ENCODE data around the gene SLK.

The SLK gene

DNA sequence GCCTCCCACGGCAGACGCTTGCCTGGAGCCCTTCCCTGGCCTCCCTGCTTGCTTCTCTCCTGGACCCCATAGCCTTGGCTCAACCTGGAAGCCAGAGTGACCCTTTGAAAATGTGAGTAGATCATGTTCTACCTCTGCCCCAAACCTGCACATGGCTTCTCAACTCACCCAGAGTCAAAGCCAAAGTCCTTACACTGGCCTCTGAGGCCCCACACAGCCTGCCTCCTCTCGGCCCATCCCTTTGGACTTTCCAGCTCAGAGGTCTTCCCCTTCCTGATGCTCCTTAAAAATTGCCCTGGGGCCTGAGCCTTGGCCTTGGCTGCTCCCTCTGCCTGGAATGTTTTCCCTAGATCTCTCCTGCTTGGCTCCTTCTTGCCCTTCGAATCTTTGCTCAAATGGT is 86.3 kb downstream of the SLK start:
- DNase-seq (ENCODE audit: low read depth) = no peak

DNA sequence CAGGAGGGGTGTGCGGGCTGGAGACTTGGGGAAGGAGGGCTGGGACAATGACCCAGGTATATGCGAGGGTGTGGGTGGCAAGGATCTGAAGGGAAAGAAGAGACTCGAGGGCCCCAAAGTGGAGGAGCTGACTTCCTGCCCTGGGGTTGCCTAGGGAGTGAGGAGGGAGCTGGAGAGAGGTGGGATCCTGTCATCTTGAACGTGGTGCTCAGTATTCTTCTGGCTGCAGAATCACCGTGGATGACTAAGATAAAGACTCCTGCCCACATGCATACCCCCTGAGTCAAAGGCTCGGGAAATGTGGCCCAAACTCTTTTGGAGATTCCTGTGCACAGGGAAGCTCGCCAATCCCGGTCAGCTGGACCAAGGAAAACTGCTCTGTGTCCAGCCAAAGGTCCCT is 87.5 kb downstream of the SLK start:
- no peak for DNase-seq (ENCODE audit: low read depth)

DNA sequence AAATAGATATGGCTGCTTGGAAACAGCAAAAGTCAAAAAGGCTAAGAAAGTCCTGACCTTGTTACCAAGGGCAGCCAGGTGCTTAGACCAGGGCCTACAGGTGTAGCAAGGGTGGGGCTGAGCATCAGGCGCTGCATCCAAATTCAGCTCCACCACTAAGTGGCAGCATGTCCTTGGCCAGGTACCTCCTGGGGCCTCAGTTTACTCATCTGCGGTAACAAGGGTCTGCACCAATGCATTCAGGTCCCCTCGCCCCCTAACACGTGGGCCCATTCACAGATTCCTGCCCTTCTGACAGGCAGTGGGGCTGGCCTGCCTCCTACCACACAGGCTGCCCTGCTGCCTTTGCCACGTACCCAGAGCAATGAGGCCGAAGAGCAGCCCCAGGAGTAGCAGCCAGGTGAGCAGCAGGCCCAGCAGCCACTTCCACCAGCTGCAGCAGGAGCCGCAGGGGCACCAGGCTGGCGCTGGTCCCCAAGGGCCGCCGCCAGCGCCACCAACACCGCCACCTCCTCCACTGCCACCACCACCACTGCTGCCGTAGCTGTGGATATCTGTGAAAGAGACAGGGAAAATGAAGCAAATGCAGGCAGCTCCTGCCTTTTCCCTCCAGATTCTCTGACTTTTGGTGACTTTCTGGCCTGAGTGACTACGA is 89.8 kb downstream of the SLK start:
- DNase-seq (ENCODE audit: low read depth) = no peak

DNA sequence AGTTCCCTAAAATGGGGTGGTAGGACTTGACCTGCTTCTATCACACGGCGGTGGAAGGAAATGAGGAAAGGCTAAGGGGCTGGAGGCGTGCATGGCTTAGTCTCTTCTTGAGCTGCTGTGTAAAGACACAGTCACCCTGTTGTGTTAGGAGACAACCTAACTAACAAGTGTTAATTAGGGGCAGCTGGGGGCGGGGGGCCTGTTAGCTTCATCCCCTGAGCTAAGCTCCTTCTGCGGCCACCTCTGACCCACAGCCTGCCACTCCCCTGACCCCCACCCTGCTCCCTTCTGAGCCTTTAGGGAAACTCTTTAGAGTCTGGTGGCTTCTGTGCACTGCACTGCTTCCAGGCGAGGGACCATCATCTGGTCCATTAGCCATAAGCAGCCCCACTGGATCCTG is 90.8 kb downstream of the SLK start:
- DNase-seq (ENCODE audit: low read depth) = no peak

DNA sequence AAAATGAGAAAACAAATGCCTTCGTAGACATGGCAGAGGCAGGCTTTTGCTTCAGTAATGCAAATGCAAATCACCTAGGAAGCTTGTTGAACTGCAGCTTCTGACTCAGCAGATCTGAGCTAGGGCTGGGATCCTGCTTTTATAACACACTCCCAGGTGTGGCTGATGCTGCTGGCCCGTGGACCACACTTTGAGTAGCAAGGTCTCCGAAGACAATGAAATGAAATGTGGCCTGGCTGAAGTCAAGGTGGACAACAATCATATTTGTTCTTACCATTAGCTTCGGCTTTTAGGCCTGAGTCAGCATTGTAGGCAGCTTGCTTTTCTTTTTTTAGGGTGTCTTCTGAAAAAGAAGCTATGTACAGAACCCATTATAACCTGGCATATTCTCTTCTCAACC is 92.4 kb downstream of the SLK start:
- DNase-seq (ENCODE audit: low read depth) = no peak

- no peak for DNase-seq (ENCODE audit: low read depth)
Measured at GRCh38 chr10:104061196-104061595, 94.3 kb downstream of the SLK start.

DNA sequence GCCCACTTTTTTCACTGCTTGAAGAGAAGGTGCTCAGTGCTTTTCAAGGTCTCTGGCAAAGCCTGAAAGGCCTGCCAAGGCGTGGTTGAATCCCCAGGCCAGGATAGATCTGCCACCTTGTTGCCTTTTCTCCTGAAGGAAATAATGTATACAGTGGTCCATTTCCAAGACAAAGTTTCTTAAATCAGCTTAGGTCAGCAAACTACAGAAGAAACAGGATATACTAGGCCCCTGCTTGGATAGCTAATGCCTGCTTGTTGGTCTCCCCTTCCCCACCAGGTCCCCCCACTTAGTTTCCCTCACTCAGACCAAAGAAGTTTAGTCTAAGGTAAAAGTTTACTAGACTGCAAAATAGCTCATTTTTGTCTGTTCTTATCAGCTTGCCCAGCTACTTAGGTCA is 98.8 kb downstream of the SLK start:
- no peak for DNase-seq (ENCODE audit: low read depth)

DNA sequence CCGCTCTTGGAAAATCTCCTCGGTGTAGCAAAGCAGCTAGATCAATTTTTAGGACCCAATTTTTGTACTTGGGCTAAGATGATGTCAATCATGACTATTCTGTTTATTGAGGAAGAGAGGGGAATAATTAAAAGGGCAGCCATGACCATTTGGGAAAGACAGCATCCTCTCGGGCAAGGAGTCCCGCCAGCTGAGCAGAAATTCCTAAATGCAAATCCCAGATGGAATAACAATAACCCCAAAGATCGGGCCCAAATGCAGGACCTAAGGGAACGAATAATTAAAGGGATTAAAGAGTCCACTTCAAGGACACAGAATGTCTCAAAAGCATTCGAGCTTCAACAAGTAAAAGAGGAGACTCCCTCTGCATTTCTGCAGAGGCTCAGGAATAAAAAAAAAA is 100.0 kb downstream of the SLK start:
- no peak for DNase-seq (ENCODE audit: low read depth)

- no peak for DNase-seq (ENCODE audit: low read depth)
Measured at GRCh38 chr10:104067525-104067924, 100.6 kb downstream of the SLK start.

GRCh38 chr10:104069613-104070012 is 102.7 kb downstream of the SLK start:
- no peak for DNase-seq (ENCODE audit: low read depth)

DNA sequence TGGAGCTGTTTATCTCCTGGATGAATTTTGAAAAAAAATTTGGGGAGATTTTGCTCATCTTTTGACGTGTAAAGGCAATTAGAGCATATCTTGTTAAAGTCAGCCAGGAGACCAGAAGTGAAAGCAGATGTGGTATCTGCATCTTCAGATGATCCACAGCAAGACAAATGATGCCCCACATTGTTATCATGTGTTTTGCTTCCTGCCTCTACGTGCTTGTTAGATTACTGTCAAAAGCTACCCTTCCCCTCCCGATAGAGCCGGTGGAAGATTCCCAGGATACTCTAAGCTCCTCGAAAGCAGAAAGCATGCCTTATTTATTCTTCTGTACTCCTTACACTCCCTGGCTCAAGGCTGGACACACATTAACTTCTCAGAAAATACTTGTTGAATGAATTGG is 105.8 kb downstream of the SLK start:
- no peak for DNase-seq (ENCODE audit: low read depth)

DNA sequence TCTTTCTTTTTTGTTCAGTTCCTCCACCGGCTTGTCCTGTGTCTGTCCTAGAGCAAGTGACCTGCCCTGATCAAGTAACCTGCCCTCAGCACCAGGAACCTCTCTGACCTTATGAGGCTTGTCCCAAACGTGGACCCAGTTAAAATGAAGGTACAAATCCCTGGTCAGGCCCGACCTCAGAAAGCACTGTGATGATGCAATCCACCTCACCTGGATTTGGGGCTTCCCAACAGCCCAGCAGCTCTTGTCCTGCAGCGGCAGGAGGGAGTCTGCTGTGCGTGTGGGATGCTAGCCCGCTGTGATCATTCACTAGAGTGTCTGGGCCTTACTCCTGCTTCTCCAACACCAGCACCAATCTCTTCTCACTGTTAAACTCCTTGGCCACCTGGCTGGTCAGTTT is 107.6 kb downstream of the SLK start:
- no peak for DNase-seq (ENCODE audit: low read depth)

DNA sequence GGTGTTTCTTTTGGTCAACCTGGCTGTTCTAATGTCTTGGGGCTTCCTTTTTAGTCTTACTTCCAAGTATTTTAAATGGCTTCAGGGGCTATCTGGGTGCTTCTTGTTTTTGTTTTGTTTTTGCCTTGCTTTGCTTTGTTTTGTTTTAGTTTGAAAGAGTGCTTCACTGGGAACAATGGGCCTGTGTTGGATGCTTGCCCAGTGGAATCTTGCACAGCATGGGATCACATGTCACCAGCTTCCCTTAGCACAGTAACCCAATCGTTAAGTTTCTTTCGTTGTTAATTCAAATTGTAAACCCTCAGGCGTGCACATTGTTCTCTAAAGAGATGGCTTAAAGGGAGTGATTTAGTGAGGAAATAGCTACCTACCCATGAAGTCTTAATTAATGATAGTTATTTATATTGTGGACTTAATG is 109.8 kb downstream of the SLK start:
- no peak for DNase-seq (ENCODE audit: low read depth)

- no peak for DNase-seq (ENCODE audit: low read depth)
Measured at GRCh38 chr10:104077247-104077646, 110.3 kb downstream of the SLK start.

DNA sequence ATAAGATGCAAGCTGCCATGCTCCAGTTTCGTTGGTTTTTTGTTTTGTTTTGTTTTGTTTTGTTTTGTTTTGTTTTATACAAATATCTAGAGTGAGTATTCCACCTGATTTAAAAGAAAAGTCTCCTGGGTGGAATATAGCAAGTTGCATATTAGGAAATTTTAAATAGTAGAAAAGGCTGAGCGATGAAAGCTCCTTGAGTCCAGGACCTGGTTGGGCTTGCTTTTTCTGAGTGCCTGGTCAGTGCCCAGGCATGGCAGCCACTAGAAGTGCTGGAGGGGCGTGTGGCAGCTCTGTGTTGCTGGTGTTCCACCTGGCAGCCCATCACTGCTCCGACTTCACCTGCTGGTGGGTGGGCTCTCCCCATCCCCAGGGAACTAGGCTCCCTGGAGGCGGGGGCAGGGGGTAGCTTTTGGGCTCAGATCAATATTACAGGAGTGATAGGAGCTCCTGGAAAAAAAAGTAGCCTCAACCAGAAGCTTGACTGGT is 110.8 kb downstream of the SLK start:
- no peak for DNase-seq (ENCODE audit: low read depth)

Data from activated T-helper 1 cell treated with Interleukin-2 at 50 U/mL for 16 hours (primary cell).